Measurements from ENCODE around the gene AGAP1.

Gene AGAP1

DNA sequence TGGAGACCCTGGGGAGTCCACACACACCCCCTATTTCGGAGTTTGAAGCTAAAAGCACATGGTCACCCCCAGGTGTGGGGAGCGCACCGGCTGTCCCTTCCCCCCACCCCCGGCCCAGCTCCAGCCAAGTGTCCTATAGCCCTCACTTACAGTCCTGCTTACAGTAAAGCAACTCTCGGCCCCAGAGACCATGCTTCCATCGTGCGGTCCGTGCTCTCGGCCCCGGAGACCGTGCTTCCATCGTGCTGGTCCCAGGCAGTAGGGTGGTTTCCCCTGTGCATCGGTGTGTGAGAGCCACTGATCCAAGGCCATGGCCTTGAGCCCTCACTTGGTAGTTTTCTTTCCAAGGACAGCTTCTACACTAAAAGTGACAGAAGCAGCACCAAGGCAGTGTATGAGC is 625.6 kb downstream of the AGAP1 start:
- Histone ChIP-seq H3K27ac (ENCODE audit: low read depth, low read length) (no peak overlapping the region), H3K9ac (ENCODE audit: low read length) (no peak overlapping the region), H3K4me3 (ENCODE audit: low read depth, low read length) (no peak overlapping the region), H3K4me1 (ENCODE audit: control insufficient read depth, insufficient read depth, low read length) (peaks cover 27% of the 10 kb centered on the region), H3K36me3 (ENCODE audit: control insufficient read depth, insufficient read depth, low read length) (no peaks in the 10 kb centered on the region), H3K27me3 (ENCODE audit: control insufficient read depth, insufficient read depth, low read length) (peaks cover 17% of the 10 kb centered on the region), H3K9me3 (ENCODE audit: control insufficient read depth, insufficient read depth, low read depth, low read length) (no peaks in the 10 kb centered on the region)

DNA sequence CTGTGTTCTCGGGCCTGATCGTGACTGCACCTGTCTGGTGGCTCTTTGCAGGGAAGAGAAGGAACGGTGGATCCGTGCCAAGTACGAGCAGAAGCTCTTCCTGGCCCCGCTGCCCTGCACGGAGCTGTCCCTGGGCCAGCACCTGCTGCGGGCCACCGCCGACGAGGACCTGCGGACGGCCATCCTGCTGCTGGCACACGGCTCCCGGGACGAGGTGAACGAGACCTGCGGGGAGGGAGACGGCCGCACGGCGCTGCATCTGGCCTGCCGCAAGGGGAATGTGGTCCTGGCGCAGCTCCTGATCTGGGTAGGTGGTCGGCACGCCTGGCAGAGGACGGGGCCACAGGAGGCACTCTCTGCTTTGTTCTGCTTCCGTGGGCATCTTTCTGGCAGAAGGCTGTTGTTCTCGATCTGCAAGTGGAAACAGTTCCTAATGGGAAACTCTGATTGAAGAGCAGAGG is 626.3 kb downstream of the AGAP1 start:
- H3K9ac ChIP-seq (ENCODE audit: low read length): no peak overlapping the region
- H3K36me3 ChIP-seq (ENCODE audit: control insufficient read depth, insufficient read depth, low read length): no peaks in the 10 kb centered on the region
- no peak overlapping the region for H3K27ac ChIP-seq (ENCODE audit: low read depth, low read length)
- peaks cover 17% of the 10 kb centered on the region for H3K27me3 ChIP-seq (ENCODE audit: control insufficient read depth, insufficient read depth, low read length)
- H3K4me1 ChIP-seq (ENCODE audit: control insufficient read depth, insufficient read depth, low read length): peaks cover 27% of the 10 kb centered on the region
- H3K9me3 ChIP-seq (ENCODE audit: control insufficient read depth, insufficient read depth, low read depth, low read length): no peaks in the 10 kb centered on the region
- H3K4me3 ChIP-seq (ENCODE audit: low read depth, low read length): no peak overlapping the region

DNA sequence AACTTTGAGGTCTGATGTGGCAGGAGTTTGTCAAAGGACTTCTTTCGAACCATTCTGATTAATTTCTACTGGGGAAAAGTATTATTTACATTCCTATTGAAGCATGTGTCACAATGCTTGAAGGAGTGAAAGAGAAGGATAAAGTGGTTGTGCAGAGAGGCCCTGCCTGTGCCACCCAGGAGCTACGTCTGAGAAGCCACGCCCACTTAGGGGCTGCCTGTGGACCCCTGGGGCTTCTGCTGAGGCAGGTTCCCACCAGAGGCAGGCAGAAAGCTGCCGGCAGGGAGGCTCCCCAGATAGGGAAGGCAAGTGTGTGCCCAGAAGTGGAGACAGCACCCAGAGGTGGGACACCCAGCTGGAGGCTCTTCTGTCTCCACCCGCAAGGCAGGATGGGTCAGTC is 627.0 kb downstream of the AGAP1 start:
- Histone ChIP-seq H3K36me3 (ENCODE audit: control insufficient read depth, insufficient read depth, low read length) (no peaks in the 10 kb centered on the region), H3K27me3 (ENCODE audit: control insufficient read depth, insufficient read depth, low read length) (peaks cover 17% of the 10 kb centered on the region), H3K9me3 (ENCODE audit: control insufficient read depth, insufficient read depth, low read depth, low read length) (no peaks in the 10 kb centered on the region), H3K4me1 (ENCODE audit: control insufficient read depth, insufficient read depth, low read length) (peaks cover 27% of the 10 kb centered on the region), H3K4me3 (ENCODE audit: low read depth, low read length) (no peak overlapping the region), H3K27ac (ENCODE audit: low read depth, low read length) (no peak overlapping the region), H3K9ac (ENCODE audit: low read length) (no peak overlapping the region)

DNA sequence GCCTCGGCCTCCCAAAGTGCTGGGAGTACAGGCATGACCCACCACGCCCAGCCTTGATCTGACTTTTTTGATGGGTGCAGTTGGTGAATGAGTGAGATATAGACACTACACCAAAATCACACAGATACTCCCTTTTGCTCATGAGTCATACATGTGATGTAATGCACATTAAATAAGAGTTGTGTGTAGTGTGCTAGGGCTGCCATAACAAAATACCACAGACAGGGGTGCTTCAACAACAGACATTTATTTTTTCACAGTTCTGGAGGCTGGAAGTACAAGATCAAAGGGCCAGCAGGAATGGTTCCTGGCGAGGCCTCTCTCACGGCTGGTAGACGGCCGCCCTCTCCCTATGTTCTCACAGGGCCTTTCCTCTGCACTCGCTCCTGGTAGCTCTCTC is 627.7 kb downstream of the AGAP1 start:
- no peak overlapping the region for H3K27ac ChIP-seq (ENCODE audit: low read depth, low read length)
- peaks cover 27% of the 10 kb centered on the region for H3K4me1 ChIP-seq (ENCODE audit: control insufficient read depth, insufficient read depth, low read length)
- peaks cover 17% of the 10 kb centered on the region for H3K27me3 ChIP-seq (ENCODE audit: control insufficient read depth, insufficient read depth, low read length)
- no peak overlapping the region for H3K4me3 ChIP-seq (ENCODE audit: low read depth, low read length)
- H3K36me3 ChIP-seq (ENCODE audit: control insufficient read depth, insufficient read depth, low read length): no peaks in the 10 kb centered on the region
- H3K9me3 ChIP-seq (ENCODE audit: control insufficient read depth, insufficient read depth, low read depth, low read length): no peaks in the 10 kb centered on the region
- H3K9ac ChIP-seq (ENCODE audit: low read length): no peak overlapping the region

DNA sequence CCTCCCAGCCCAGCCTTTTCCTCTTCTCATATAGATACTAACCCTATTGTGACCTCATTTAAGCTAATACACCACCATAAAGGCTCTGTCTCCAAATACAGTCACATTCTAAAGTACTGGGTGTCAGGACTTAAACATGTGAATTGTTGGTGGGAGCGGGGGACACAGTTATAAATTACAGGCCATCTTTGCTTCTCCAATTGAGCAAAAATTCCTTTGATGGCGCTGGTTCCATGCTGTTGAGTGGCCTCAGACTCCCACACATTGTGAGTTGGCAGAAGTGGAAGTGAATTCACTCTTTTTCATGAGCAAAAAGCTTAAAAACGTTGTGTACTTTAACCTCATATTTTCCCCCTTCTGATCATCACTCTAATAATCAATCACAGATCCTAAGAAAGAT is 628.4 kb downstream of the AGAP1 start:
- H3K36me3 ChIP-seq (ENCODE audit: control insufficient read depth, insufficient read depth, low read length): no peaks in the 10 kb centered on the region
- H3K4me1 ChIP-seq (ENCODE audit: control insufficient read depth, insufficient read depth, low read length): peaks cover 32% of the 10 kb centered on the region
- H3K27me3 ChIP-seq (ENCODE audit: control insufficient read depth, insufficient read depth, low read length): peaks cover 11% of the 10 kb centered on the region
- no peak overlapping the region for H3K27ac ChIP-seq (ENCODE audit: low read depth, low read length)
- H3K9ac ChIP-seq (ENCODE audit: low read length): no peak overlapping the region
- H3K4me3 ChIP-seq (ENCODE audit: low read depth, low read length): no peak overlapping the region
- H3K9me3 ChIP-seq (ENCODE audit: control insufficient read depth, insufficient read depth, low read depth, low read length): no peaks in the 10 kb centered on the region

DNA sequence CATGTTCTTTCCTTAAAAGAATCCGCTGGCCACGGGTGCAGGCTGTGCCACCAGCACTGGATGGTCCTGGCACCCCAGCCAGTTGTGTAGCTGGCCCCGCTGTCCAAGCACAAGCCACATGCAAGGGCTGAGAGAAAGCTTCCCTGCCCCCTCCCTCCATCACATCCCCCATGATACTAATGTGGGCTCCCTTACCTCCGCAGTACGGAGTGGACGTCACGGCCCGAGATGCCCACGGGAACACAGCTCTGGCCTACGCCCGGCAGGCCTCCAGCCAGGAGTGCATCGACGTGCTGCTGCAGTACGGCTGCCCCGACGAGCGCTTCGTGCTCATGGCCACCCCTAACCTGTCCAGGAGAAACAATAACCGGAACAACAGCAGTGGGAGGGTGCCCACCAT is 629.9 kb downstream of the AGAP1 start:
- Histone ChIP-seq H3K36me3 (ENCODE audit: control insufficient read depth, insufficient read depth, low read length) (no peaks in the 10 kb centered on the region), H3K4me1 (ENCODE audit: control insufficient read depth, insufficient read depth, low read length) (peaks cover 32% of the 10 kb centered on the region), H3K27me3 (ENCODE audit: control insufficient read depth, insufficient read depth, low read length) (peaks cover 7% of the 10 kb centered on the region; the same call in 1 of the 2 replicates)

DNA sequence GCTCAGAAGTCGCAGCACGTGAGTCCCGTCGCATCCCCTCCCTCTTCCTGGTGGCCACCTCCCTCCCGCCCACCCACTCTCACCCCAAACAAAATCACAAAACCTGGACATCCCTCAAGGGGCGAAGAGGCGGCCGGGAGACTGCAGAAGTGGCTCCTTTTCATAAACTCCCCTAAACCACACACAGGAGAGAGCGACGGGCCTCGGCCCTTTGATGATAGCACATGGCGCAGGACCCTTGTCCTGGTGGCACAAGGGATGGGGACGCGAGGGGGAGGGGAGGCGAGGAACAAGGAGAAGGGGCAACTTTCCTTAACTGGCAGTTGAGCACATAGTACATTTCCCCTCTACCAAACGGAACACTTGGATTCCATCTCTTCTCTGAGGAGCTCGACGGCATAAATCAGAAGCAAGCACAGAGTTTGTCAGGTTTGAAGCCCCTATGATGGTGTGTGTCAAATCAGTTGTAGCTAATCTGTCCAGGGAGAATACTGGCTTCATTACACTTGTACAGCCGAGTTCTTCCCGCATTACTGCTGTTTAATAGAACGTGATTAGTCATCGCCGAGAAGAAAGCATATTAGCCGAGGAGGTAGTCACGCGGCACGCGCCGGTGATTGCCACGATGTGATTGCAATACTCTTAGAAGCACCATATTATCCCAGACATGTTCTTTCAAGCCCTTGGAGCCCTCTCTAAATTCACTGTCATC is 630.5 kb downstream of the AGAP1 start:
- Histone ChIP-seq H3K4me1 (ENCODE audit: control insufficient read depth, insufficient read depth, low read length) (peaks cover 28% of the 10 kb centered on the region), H3K4me3 (ENCODE audit: low read depth, low read length) (no peak overlapping the region), H3K36me3 (ENCODE audit: control insufficient read depth, insufficient read depth, low read length) (no peaks in the 10 kb centered on the region)

More for the DNA sequence above, 629.9 kb downstream of the AGAP1 start:
- Histone ChIP-seq H3K4me3 (ENCODE audit: low read depth, low read length) (no peak overlapping the region), H3K9ac (ENCODE audit: low read length) (no peak overlapping the region), H3K27ac (ENCODE audit: low read depth, low read length) (no peak overlapping the region), H3K9me3 (ENCODE audit: control insufficient read depth, insufficient read depth, low read depth, low read length) (no peaks in the 10 kb centered on the region)

DNA sequence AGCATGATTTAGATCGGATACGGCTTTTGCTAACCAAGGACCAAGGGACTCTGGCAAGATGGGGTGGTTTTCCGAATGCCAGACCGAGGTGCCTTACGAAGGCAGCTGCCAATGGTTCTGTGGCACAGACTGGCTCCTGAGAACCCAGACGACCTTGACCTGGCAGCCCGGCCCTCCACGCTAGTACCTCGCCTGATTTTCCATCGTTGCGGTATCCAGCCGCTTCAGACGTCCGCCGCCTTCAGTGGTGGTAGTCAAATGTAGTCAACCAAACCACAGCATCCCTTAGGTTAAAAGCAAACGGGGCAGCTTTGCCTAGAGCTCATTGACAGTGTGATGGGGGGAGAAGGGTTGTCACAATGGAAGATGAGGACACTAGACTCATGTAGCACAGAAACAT is 631.7 kb downstream of the AGAP1 start:
- Histone ChIP-seq H3K4me3 (ENCODE audit: low read depth, low read length) (no peak overlapping the region), H3K27ac (ENCODE audit: low read depth, low read length) (no peak overlapping the region), H3K9ac (ENCODE audit: low read length) (no peak overlapping the region), H3K9me3 (ENCODE audit: control insufficient read depth, insufficient read depth, low read depth, low read length) (no peaks in the 10 kb centered on the region), H3K4me1 (ENCODE audit: control insufficient read depth, insufficient read depth, low read length) (peaks cover 21% of the 10 kb centered on the region), H3K27me3 (ENCODE audit: control insufficient read depth, insufficient read depth, low read length) (no peaks in the 10 kb centered on the region), H3K36me3 (ENCODE audit: control insufficient read depth, insufficient read depth, low read length) (no peaks in the 10 kb centered on the region)

More for the DNA sequence above, 630.5 kb downstream of the AGAP1 start:
- Histone ChIP-seq H3K9ac (ENCODE audit: low read length) (no peak overlapping the region), H3K9me3 (ENCODE audit: control insufficient read depth, insufficient read depth, low read depth, low read length) (no peaks in the 10 kb centered on the region), H3K27me3 (ENCODE audit: control insufficient read depth, insufficient read depth, low read length) (peaks cover 4% of the 10 kb centered on the region; the same call in 1 of the 2 replicates), H3K27ac (ENCODE audit: low read depth, low read length) (no peak overlapping the region)

DNA sequence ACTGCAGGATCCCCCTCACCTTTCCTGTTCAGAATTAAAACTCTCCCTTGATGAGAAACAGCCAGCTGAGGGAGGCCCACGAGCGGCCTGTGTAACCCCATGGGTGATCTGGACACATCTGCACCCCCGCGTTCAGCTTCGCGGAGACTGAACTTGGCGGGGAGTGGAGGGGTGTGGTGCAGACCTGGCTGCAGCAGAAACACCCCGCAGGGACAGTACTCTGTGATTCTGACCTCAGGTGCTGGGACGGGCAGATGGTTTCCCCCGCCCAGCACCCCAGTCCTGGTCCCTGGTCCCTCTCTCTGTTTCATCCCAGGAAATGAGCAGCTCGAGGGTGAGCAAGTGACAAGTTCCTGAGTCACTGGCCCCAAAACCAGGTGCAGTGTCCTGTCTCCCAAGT is 633.2 kb downstream of the AGAP1 start:
- H3K36me3 ChIP-seq (ENCODE audit: control insufficient read depth, insufficient read depth, low read length): no peaks in the 10 kb centered on the region

DNA sequence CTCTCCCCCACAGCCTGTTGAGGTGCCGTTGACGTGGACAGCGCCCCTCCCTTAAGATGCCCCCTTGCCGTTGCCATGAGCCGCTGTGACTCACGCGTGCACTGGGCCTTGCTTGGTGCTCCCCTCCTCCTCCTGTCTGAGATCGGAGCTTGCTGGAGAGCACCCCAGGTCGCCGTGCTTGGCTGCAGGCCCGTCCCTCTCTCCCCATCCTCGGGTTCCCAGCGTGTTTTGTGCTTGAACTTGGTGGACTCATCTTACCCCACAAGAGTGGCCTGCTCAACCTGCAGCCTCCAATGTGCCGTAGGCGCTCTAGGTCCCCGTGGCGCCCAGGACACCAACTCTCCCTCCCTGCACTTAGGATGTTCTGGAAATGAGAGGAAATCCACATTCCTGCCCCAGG is 634.5 kb downstream of the AGAP1 start:
- no peak overlapping the region for H3K9ac ChIP-seq (ENCODE audit: low read length)
- H3K4me1 ChIP-seq (ENCODE audit: control insufficient read depth, insufficient read depth, low read length): peaks cover 26% of the 10 kb centered on the region
- no peak overlapping the region for H3K4me3 ChIP-seq (ENCODE audit: low read depth, low read length)
- no peaks in the 10 kb centered on the region for H3K36me3 ChIP-seq (ENCODE audit: control insufficient read depth, insufficient read depth, low read length)
- no peak overlapping the region for H3K27ac ChIP-seq (ENCODE audit: low read depth, low read length)
- no peaks in the 10 kb centered on the region for H3K27me3 ChIP-seq (ENCODE audit: control insufficient read depth, insufficient read depth, low read length)
- H3K9me3 ChIP-seq (ENCODE audit: control insufficient read depth, insufficient read depth, low read depth, low read length): no peaks in the 10 kb centered on the region

More for the DNA sequence above, 633.2 kb downstream of the AGAP1 start:
- Histone ChIP-seq H3K9me3 (ENCODE audit: control insufficient read depth, insufficient read depth, low read depth, low read length) (no peaks in the 10 kb centered on the region), H3K4me3 (ENCODE audit: low read depth, low read length) (no peak overlapping the region), H3K27ac (ENCODE audit: low read depth, low read length) (no peak overlapping the region), H3K9ac (ENCODE audit: low read length) (no peak overlapping the region), H3K4me1 (ENCODE audit: control insufficient read depth, insufficient read depth, low read length) (peaks cover 26% of the 10 kb centered on the region), H3K27me3 (ENCODE audit: control insufficient read depth, insufficient read depth, low read length) (no peaks in the 10 kb centered on the region)

DNA sequence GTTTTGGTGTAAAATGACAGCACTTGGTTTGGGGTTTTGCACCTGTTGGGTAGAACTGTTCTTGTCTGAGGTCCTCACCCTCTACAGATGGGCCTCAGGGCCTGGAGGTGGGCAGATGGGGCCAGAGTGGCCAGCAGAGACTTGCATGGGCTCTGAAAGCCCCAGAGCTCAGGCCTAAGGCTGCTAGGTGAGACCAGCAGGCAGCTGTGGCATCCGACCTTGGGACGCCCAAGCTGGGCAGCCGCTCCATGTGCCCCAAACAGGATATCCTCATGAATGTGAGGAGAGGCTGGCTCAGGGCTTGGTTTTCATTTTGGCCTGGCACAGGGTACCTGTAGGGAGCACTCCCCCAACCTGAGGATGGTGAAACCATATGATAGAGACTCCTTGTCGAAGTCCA is 636.1 kb downstream of the AGAP1 start:
- H3K9ac ChIP-seq (ENCODE audit: low read length): no peak overlapping the region
- no peaks in the 10 kb centered on the region for H3K9me3 ChIP-seq (ENCODE audit: control insufficient read depth, insufficient read depth, low read depth, low read length)
- H3K27ac ChIP-seq (ENCODE audit: low read depth, low read length): no peak overlapping the region
- peaks cover 29% of the 10 kb centered on the region for H3K4me1 ChIP-seq (ENCODE audit: control insufficient read depth, insufficient read depth, low read length)
- no peaks in the 10 kb centered on the region for H3K27me3 ChIP-seq (ENCODE audit: control insufficient read depth, insufficient read depth, low read length)
- H3K4me3 ChIP-seq (ENCODE audit: low read depth, low read length): no peak overlapping the region
- no peaks in the 10 kb centered on the region for H3K36me3 ChIP-seq (ENCODE audit: control insufficient read depth, insufficient read depth, low read length)

Data from HUES6 (cell line).